GM21737 (cell line): Measurements from ENCODE around the gene SLC35E2B.
"Not testable (repeated sequence)": the region's sequence is repeated elsewhere in the genome, so short reads cannot be mapped to it uniquely, and the experiment has no call there.

Experiments
- ATAC-seq: cut with Tn5 transposase; IDR thresholded peaks from one replicate; pipeline ENCODE4 v1.9.1; 2021; ENCODE audit warnings: mild to moderate bottlenecking, moderate library complexity; ENCODE audit not compliant: unreplicated experiment

Gene SLC35E2B

GRCh38 chr1:1677718-1678580, 14.6 kb downstream of the SLC35E2B start:
- ATAC-seq, result peak; percentile 56

GRCh38 chr1:1676087-1676486, 16.5 kb downstream of the SLC35E2B start:
- ATAC-seq, result not testable (repeated sequence)

GRCh38 chr1:1675218-1675617, 17.4 kb downstream of the SLC35E2B start:
- ATAC-seq, result not testable (repeated sequence)

GRCh38 chr1:1674806-1675205, 17.8 kb downstream of the SLC35E2B start:
- not testable (repeated sequence) for ATAC-seq

- no peak for ATAC-seq
These were observed 20.2 kb downstream of the SLC35E2B start for GRCh38 chr1:1672181-1672965.

- ATAC-seq, result no peak
These were observed 21.1 kb downstream of the SLC35E2B start for GRCh38 chr1:1671365-1672119.

- ATAC-seq, result no peak
These were observed 21.7 kb downstream of the SLC35E2B start for GRCh38 chr1:1670866-1671265.

GRCh38 chr1:1669468-1670440, 22.8 kb downstream of the SLC35E2B start:
- no peak for ATAC-seq

GRCh38 chr1:1666526-1666925, 26.1 kb downstream of the SLC35E2B start:
- ATAC-seq, result no peak

GRCh38 chr1:1665815-1666251, 26.8 kb downstream of the SLC35E2B start:
- no peak for ATAC-seq

- ATAC-seq, result no peak
These were observed 27.4 kb downstream of the SLC35E2B start for GRCh38 chr1:1664941-1665814.

GRCh38 chr1:1664318-1664717, 28.3 kb downstream of the SLC35E2B start:
- not testable (repeated sequence) for ATAC-seq

GRCh38 chr1:1662830-1663560, 29.6 kb downstream of the SLC35E2B start:
- not testable (repeated sequence) for ATAC-seq

GRCh38 chr1:1662392-1662791, 30.2 kb downstream of the SLC35E2B start:
- ATAC-seq, result not testable (repeated sequence)

- peak; percentile 76 for ATAC-seq
These were observed 33.7 kb downstream of the SLC35E2B start, which contains the start of gene CDK11B for GRCh38 chr1:1658583-1659549. TSS of gene CDK11B (minus strand) at chr1:1659004. CDS start at chr1:1657485, 1,519 bp downstream.

GRCh38 chr1:1648265-1648664, 44.3 kb downstream of the SLC35E2B start:
- not testable (repeated sequence) for ATAC-seq
